ENCODE data around the gene CCDC88B. TPM values are rescaled to one million over a fixed set of nuclear protein-coding genes. Genes with fewer than 3 reads are reported as not detected.

CCDC88B gene
- polyA plus RNA-seq, 1 experiment, result 0.66 TPM

- TF ChIP-seq CTCF (IDR thresholded peaks at IDR 0.05; ENCODE audit: insufficient read depth, low read depth, low read length), result no peak
- ChIA-PET POLR2A (no interaction called here), CTCF (interaction anchor here (0.7 to 1.8 kb wide), 3 partner anchors 55 to 156 kb away, joined by 4 to 5 read pairs (median 4); no protein-coding TSS in a partner anchor)
- H3K4me3 ChIP-seq (ENCODE audit: low read depth, low read length), result peak overlapping the region; percentile 89
- H3K27me3 ChIP-seq (ENCODE audit: control insufficient read depth, insufficient read depth, low read length), result no peaks in the 10 kb centered on the region
- peaks cover 16% of the 10 kb centered on the region for H3K36me3 ChIP-seq (ENCODE audit: control insufficient read depth, insufficient read depth, low read length)
- DNase-seq (ENCODE audit: low read depth), result no peak
Observed at GRCh38 chr11:64359712-64360445, 19.9 kb downstream of the CCDC88B start.

GRCh38 chr11:64360448-64360921 is 20.5 kb downstream of the CCDC88B start:
- POLR2A ChIA-PET, result no interaction called here
- CTCF ChIA-PET, result interaction anchor here (0.7 to 0.9 kb wide), 2 partner anchors 29 to 60 kb away, joined by 4 to 5 read pairs; no protein-coding TSS in a partner anchor
- Histone ChIP-seq H3K27me3 (ENCODE audit: control insufficient read depth, insufficient read depth, low read length) (no peaks in the 10 kb centered on the region), H3K4me3 (ENCODE audit: low read depth, low read length) (no peak overlapping the region), H3K36me3 (ENCODE audit: control insufficient read depth, insufficient read depth, low read length) (peaks cover 21% of the 10 kb centered on the region)
- no peak for TF ChIP-seq CTCF (IDR thresholded peaks at IDR 0.05; ENCODE audit: insufficient read depth, low read depth, low read length)
- no peak for DNase-seq (ENCODE audit: low read depth)

- POLR2A ChIA-PET, result no interaction called here
- CTCF ChIA-PET, result no interaction called here
- DNase-seq (ENCODE audit: low read depth), result no peak
- no peak for TF ChIP-seq CTCF (IDR thresholded peaks at IDR 0.05; ENCODE audit: insufficient read depth, low read depth, low read length)
- Histone ChIP-seq H3K27me3 (ENCODE audit: control insufficient read depth, insufficient read depth, low read length) (no peaks in the 10 kb centered on the region), H3K4me3 (ENCODE audit: low read depth, low read length) (no peak overlapping the region), H3K36me3 (ENCODE audit: control insufficient read depth, insufficient read depth, low read length) (peaks cover 23% of the 10 kb centered on the region)
Observed at GRCh38 chr11:64361659-64362058, 21.7 kb downstream of the CCDC88B start.

GRCh38 chr11:64362339-64362738 is 22.3 kb downstream of the CCDC88B start:
- ChIA-PET CTCF (no interaction called here), POLR2A (no interaction called here)
- H3K36me3 ChIP-seq (ENCODE audit: control insufficient read depth, insufficient read depth, low read length), result peaks cover 24% of the 10 kb centered on the region
- no peaks in the 10 kb centered on the region for H3K27me3 ChIP-seq (ENCODE audit: control insufficient read depth, insufficient read depth, low read length)
- DNase-seq (ENCODE audit: low read depth), result no peak
- H3K4me3 ChIP-seq (ENCODE audit: low read depth, low read length), result no peak overlapping the region
- no peak for TF ChIP-seq CTCF (IDR thresholded peaks at IDR 0.05; ENCODE audit: insufficient read depth, low read depth, low read length)

GRCh38 chr11:64364435-64364834 is 24.4 kb downstream of the CCDC88B start:
- ChIA-PET POLR2A (no interaction called here), CTCF (interaction anchor here (1.2 kb wide), 1 partner anchor 13 kb away, joined by 3 read pairs; no protein-coding TSS in a partner anchor)
- Histone ChIP-seq H3K4me3 (ENCODE audit: low read depth, low read length) (no peak overlapping the region), H3K27me3 (ENCODE audit: control insufficient read depth, insufficient read depth, low read length) (no peaks in the 10 kb centered on the region), H3K36me3 (ENCODE audit: control insufficient read depth, insufficient read depth, low read length) (peaks cover 30% of the 10 kb centered on the region)
- no peak for DNase-seq (ENCODE audit: low read depth)
- no peak for TF ChIP-seq CTCF (IDR thresholded peaks at IDR 0.05; ENCODE audit: insufficient read depth, low read depth, low read length)

Measured in BJ (cell line).